ENCODE data around the gene SWT1.
"Not testable (repeated sequence)": the region's sequence is repeated elsewhere in the genome, so short reads cannot be mapped to it uniquely, and the experiment has no call there.

The SWT1 gene

DNA sequence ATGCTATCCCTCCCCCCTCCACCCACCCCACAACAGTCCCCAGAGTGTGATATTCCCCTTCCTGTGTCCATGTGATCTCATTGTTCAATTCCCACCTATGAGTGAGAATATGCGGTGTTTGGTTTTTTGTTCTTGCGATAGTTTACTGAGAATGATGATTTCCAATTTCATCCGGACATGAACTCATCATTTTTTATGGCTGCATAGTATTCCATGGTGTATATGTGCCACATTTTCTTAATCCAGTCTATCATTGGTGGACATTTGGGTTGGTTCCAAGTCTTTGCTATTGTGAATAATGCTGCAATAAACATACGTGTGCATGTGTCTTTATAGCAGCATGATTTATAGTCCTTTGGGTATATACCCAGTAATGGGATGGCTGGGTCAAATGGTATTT lies 95.0 kb downstream of the SWT1 start:
- not testable (repeated sequence) for DNase-seq (ENCODE audit: low spot score)

DNA sequence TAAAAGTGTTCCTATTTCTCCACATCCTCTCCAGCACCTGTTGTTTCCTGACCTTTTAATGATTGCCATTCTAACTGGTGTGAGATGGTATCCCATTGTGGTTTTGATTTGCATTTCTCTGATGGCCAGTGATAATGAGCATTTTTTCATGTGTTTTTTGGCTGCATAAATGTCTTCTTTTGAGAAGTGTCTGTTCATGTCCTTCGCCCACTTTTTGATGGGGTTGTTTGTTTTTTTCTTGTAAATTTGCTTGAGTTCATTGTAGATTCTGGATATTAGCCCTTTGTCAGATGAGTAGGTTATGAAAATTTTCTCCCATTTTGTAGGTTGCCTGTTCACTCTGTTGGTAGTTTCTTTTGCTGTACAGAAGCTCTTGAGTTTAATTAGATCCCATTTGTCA lies 95.4 kb downstream of the SWT1 start:
- not testable (repeated sequence) for DNase-seq (ENCODE audit: low spot score)

DNA sequence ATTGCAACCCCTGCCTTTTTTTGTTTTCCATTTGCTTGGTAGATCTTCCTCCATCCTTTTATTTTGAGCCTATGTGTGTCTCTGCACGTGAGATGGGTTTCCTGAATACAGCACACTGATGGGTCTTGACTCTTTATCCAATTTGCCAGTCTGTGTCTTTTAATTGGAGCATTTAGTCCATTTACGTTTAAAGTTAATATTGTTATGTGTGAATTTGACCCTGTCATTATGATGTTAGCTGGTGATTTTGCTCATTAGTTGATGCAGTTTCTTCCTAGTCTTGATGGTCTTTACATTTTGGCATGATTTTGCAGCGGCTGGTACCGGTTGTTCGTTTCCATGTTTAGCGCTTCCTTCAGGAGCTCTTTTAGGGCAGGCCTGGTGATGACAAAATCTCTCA lies 98.6 kb downstream of the SWT1 start:
- not testable (repeated sequence) for DNase-seq (ENCODE audit: low spot score)

DNA sequence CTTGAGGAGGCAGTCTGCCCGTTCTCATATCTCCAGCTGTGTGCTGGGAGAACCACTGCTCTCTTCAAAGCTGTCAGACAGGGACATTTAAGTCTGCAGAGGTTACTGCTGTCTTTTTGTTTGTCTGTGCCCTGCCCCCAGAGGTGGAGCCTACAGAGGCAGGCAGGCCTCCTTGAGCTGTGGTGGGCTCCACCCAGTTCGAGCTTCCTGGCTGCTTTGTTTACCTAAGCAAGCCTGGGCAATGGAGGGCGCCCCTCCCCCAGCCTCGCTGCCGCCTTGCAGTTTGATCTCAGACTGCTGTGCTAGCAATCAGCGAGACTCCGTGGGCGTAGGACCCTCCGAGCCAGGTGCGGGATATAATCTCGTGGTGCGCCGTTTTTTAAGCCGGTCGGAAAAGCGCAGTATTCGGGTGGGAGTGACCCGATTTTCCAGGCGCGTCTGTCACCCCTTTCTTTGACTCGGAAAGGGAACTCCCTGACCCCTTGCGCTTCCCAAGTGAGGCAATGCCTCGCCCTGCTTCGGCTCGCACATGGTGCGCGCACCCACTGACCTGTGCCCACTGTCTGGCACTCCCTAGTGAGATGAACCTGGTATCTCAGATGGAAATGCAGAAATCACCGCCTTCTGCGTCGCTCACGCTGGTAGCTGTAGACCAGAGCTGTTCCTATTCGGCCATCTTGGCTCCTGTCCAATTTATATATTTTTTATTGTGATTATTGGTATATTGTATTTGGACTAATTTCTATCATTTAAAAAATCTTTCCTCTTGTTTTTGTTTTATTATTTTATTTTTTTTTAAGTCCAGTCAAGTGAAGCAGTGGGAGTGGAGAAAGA lies 100.4 kb downstream of the SWT1 start:
- DNase-seq (ENCODE audit: low spot score): not testable (repeated sequence)

DNA sequence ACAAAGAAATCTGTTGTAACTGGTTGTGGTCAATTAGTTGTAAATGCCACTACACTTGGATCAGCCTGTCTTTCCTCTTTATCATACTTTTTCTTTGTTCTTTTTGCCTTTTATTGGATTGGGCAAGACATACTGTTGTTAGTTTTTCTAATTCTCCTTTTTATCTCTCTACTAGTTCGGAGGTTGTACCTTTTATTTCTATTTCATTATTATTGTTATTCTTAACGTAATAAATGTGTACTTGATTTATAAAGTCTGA lies 100.9 kb downstream of the SWT1 start:
- no peak for DNase-seq (ENCODE audit: low spot score)

DNA sequence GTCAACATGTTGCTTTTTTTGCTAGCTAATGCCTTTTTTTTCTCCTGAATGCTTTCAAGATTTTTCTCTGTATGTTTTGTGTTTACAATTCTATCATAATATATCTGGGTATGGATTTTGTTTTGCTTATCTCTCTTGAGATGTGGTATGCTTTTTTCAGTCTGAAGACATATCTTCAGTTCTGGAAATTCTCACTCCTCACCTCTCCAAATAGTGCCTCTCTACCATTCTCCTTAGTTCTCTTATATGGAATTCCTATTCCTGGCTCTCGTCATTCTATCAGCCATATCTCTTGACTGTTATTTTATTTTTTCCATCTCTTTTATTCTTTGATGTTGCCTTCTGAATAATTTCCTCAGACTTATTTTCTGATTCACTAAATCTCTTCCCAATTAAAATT lies 101.7 kb downstream of the SWT1 start:
- no peak for DNase-seq (ENCODE audit: low spot score)

DNA sequence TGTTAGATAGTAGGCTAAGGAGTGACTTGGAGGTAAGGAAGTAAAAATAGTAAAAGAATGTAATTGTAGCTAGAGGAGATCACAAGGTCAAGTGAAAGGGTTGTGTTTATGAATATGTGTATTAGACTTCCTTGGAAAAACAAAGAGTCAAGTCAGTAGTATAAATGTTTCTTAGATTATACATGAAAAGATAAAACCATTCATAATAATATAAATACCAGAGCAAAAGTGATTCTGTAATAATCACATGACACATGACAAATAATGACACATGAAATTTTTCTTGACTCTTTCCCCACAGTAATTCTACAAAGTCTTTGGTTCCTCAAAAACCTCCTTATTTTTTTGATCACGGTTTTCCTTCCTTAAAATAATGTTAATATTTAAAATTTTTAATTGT lies 103.6 kb downstream of the SWT1 start:
- DNase-seq (ENCODE audit: low spot score): no peak

DNA sequence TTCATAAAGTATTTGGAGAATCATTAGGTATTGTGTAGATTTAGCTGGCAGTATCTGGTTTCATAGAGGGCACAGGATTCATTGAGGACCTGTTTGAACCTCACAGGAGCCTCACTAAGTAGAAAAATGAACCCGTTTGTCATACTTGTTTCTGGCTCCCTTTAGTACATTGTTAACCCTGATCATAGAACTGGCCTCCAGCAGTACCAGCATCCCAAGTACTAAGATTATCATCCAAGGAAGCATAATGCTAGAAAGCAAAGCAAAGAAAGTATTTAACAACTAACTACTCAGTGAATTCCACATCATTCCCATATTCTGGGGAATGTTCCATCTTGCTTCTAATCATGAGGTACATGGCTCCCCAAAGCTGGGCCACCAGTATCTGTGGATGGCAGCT lies 105.2 kb downstream of the SWT1 start:
- no peak for DNase-seq (ENCODE audit: low spot score)

DNA sequence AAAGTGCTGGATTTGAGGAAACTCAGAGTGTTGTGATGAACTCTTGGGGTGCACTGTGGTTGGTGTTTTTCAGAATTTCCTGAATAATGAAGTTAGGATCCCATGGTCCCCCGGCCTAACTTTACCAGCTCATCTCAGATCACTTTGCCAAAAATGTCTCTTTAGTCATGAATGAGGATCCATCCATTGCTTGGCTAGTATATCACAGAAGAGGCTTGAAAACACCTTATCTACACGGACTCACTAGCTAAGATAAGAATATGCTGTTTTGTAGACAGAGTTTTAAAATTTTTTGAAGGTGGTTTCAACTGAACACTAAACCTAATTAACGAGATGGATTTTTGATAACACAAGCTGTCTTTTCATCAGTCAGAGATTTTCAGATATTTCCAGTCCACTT lies 106.3 kb downstream of the SWT1 start:
- no peak for DNase-seq (ENCODE audit: low spot score)

DNA sequence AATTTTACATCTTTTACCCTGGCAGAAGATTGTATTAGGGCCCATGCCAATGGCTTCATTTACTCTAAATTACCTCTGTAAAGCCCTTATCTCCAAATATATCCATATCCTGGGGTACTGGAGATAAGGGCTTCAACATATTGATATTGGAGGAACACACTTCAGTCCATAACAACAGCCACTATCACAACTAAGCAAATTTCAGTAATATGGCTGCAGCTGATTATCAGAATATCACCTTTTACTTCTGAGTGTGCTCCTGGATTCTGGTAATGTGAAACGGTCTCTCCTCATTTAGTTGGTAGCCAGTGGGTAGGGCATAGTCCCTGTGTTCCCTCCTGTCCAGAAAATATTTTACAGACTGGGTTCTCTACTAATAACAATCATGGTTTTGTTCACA lies 106.8 kb downstream of the SWT1 start:
- no peak for DNase-seq (ENCODE audit: low spot score)

DNA sequence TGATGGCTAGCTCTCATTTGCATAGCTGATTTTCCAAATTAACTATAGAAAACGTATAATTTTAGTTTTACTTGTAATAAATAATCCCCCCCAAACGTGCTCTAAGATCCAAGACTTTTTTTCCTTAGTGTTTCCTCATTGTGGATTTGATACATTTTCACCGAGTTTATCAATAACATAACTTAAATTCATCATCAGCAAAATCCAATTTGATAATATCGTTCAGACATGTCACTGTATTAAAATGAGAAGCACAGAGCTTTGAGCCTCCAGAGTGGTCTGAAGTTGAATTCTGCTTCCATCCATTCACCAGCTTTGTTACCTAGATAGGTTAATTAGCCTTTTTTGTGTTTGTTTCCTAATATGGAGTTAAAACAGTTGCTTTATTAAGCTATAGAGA lies 108.3 kb downstream of the SWT1 start:
- no peak for DNase-seq (ENCODE audit: low spot score)

DNA sequence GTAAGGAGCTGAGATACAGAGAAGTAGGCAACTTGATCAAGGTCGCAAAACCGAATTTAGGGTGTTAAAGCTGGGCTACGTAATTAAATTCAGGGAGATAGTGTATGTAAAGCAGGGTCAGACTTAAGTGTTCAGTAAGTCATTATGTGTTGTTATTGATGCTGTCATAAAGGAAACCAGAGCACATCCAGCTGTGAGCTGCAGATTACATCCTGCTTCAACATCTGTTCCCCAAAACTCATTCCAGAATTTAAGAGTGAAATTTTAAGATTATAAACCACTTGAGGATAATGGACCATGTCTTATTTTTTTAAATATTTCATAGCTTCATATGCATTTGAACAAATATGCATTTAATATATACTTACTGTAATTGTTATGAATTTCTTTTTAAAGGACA lies 110.3 kb downstream of the SWT1 start:
- DNase-seq (ENCODE audit: low spot score): no peak

DNA sequence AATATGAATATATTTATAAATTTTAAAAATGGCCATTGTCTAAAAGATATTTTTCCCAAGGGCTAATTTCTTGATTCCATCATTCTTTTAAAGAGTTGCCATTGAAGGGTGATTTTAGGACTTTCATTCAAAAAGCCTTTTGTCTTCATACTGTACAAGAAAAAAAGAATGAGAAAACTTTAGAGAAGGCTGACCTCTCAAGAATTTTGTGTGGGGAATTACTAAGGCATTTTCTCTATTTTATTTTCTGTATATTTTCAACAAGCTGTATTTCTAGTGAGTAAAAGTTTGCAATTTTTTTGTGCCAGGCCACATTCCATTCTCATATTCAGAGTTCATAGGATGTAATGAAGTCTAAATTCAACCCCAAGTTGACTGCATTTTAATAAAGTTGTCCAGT lies 110.7 kb downstream of the SWT1 start:
- no peak for DNase-seq (ENCODE audit: low spot score)

DNA sequence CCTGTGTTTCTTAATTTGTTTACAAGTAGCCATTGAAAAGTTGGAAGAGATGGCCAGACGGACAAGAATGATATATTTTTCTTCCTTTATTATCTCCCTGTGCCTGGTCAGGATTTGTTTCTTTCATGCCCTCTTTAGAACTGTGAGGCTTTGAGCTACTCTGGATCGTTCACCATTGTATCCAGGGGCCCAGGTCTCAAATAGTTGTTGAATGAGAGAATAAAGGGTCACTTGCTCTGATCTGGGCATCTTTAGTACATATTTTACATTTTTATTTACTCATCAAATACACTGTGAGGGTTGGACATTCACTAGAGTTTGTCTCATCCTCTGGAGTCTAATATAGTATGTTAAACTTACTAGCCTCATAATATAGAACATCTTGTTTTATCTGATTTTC lies 111.4 kb downstream of the SWT1 start:
- DNase-seq (ENCODE audit: low spot score): no peak

DNA sequence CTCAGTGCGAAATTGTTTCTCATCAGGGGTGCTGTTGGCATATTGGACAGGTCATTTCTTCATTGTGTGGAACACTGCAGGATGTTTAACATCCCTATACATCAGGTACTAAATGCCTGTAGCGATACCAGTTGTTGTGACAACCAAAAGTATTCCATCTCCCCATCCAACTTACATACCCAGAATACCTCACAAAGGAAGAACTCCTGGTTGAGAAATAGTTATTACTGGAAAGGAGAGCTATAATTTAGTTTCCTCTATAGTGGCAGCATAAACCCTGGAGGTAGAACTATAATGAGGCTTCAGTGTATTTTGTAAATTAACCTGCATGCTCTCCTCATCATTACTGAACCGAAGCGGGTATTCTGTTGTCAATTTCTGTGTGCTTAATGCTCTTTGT lies 115.0 kb downstream of the SWT1 start:
- no peak for DNase-seq (ENCODE audit: low spot score)

DNA sequence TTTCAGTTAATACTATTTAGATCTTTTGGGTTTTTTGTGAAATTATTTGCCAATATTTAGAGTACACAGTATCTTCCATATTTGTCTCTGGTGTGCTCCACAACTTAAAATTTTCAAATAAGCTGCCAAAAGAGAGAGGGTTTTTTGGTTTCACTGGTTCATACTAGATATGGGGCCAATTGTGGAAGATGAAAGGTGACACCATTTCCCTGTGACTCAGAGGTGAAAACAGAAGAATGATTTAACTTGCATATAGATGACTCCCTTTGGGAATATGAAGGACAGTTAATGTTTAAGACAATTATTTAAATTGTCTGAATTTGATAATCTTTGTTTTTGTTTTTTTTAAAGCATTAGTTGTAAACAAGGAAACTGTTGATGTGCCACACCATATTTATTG lies 122.6 kb downstream of the SWT1 start:
- no peak for DNase-seq (ENCODE audit: low spot score)

DNA sequence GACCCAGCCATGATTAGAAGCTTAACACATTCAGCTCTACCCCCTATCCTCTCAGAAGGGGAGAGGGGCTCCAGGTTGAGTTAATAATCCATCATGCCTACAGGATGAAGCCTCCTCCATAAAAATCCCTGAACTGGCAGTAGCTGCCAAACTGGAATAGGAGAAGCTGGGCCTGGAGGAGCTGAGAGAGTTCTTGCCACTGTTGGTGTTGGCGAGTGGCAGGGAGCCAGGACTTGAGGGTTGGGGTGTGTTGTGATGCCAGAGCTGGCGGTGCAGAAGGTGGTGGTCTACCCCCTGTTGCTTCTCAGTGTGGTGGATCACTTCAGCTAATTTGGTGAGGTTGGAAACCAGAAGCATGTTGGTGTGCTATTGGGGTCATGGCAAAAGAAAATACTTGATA lies 123.6 kb downstream of the SWT1 start:
- DNase-seq (ENCODE audit: low spot score): no peak

DNA sequence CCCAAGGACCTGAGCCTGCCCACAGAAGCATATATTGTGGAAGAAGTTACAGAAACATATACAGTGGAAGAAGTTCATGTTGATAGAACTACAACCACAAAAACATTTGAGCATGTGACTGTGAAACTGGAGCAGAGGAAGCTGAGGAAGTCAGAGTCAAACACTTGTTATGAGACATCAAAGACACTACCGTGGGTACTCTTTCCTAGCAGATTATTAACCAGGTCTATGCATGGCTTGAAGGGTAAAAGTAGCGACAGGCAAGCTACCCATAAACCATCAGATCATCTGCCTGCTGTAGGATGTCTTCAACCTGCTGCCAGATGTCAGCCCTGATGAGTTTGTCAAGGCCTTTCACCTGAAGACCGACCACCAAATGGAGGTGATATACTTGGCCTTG lies 124.3 kb downstream of the SWT1 start:
- no peak for DNase-seq (ENCODE audit: low spot score)

DNA sequence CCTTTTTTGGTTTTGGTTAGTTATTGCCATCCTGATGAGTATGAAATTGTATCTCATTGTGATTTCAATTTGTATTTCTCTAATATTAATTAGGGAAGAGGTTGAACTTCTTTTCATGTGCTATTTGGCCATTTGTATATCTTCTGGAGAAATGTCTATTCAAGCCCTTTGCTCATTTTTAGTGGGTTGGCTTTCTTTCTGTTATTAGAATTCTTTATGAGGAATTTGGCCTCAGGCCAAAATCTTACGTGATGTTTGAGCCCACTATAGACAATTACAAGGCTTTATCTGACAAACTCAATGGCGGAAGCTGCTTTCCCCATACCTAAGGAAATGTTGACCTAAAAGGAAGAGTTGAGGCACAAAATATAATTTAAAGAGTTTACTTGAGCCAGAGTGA lies 127.1 kb downstream of the SWT1 start:
- DNase-seq (ENCODE audit: low spot score): no peak

DNA sequence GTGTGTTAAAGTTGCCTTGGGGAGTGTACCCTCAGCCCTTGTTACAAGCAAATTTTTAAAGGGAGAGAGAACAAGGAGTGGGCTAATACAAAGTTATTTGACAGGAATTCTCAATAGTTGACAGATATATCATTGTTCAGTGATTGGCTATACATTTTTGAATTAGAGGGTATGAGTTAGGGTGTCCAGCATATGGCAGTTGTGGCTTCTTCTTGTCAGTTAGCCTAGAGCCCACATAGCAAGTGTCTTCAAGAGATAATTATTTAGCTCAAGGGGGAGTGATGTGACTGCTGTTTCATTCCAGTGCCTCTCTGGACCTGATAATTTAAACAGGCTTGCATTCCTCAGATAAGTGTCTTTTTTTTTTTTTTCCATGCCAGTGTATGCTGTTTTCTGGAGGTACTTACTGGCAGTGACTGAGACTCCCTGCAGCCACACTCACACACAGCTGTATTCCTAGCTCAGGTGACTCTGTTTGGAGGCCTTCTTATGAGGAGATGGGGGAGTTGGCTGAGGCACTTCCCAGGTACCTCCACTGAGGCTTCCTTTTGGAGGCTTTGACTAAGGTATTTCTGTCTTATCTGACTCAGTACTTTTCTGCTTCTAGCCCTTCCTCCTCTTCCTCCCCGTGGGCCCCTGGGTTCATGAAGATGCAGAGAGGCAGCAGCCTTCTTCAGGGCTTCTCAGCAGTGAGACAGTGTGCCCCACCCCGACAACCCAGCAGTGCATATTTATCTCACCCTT lies 127.7 kb downstream of the SWT1 start:
- DNase-seq (ENCODE audit: low spot score): no peak

DNA sequence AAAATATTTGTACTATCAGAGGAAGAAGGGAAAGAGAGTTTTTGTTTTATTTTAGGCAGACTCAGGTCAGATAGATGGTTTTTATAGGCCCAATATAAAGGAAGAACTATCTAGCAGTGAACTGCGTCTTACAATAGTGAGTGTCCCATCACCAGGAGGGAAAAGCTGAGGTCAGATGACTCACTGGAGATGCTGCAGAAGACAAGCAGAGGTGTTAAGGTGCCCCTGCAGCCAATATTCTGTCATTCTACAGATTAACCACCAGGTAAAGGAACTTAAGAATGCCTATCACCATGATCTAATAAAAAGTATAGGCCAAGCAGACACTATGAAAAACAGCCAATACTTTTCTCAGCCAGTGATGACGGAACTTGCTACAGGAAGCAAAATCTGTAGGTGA lies 130.5 kb downstream of the SWT1 start:
- no peak for DNase-seq (ENCODE audit: low spot score)

DNA sequence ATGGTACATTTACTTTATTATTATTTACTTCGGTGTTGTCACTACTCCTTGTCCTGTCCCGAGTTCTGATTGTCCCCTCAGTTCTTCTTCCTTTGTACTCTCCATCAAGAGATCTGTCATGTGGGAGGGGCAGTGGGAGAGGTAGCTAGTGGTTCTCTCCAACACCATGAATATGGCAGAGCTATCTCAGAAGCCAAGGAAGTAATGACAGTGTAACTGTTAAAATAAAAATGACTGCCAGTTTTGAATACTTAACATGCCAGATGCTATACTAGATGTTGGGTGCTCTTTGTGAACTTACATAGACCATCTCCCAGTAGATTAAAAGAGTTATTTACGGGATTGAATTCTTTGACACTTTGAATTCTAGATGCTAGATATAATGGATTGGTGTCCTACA lies 131.5 kb downstream of the SWT1 start:
- DNase-seq (ENCODE audit: low spot score): no peak

DNA sequence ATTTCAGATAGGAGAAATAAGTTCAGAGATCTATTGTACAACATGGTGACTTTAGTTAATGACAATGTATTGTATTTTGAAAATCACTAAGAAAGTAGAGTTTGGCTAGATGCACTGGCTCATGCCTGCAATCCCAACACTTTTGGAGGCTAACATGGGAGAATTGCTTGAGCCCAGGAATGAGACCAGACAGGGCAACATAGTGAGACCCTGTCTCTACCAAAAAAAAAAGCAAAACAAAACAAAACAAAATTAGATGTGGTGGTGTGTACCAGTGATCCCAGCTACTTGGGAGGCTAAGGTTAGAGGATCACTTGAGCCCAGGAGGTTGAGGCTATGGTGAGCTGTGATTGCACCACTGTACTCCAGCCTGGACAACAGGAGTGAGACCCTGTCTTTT lies 132.9 kb downstream of the SWT1 start:
- DNase-seq (ENCODE audit: low spot score): no peak

DNA sequence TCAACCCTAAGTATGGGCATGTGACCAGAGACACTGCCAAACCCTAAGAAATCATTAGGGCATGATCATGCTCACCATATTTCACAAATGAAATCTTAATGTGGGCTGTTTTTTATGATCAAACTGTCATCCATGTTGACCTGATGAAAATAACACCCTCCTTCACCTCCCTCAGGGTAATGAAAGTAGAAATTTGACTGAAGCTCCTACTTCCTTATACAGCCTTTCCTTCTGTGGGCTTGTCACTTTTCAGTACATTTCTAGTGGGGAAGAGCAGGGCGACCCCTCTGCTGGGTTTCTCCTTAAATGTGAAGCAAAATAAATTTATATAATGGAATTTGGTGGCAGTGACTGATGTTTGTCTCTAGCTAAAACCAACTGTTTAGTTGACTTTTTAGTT lies 134.2 kb downstream of the SWT1 start:
- no peak for DNase-seq (ENCODE audit: low spot score)
